Bone marrow (tissue), 2 donors: ENCODE results near the gene COL6A5.

Experiments
- DNase-seq, 2 donors: peaks; one replicate each; lab custom pipeline; 2025; lab: John Stamatoyannopoulos, UW

The COL6A5 gene

GRCh38 chr3:130516645-130517512 is 171.4 kb downstream of the COL6A5 start, which contains the start of gene COL6A6:
TSS of gene COL6A6 (plus strand) at chr3:130517177. CDS start at chr3:130560365, 43,188 bp downstream.
- no peak for DNase-seq

- no peak for DNase-seq
Observed at GRCh38 chr3:130517602-130518001, 172.1 kb downstream of the COL6A5 start.

- no peak for DNase-seq
Observed at GRCh38 chr3:130519754-130520153, 174.3 kb downstream of the COL6A5 start.

GRCh38 chr3:130522399-130522798 is 176.9 kb downstream of the COL6A5 start:
- no peak for DNase-seq

GRCh38 chr3:130527426-130527825 is 182.0 kb downstream of the COL6A5 start:
- no peak for DNase-seq

GRCh38 chr3:130528120-130528519 is 182.6 kb downstream of the COL6A5 start:
- no peak for DNase-seq

GRCh38 chr3:130529486-130530215 is 184.2 kb downstream of the COL6A5 start:
- DNase-seq: no peak

GRCh38 chr3:130533247-130533646 is 187.8 kb downstream of the COL6A5 start:
- no peak for DNase-seq
